Activated T-cell treated with anti-CD3 and anti-CD28 coated beads, Interleukin-2, amount 50 U/mL, for 72 hours (primary cell): ENCODE measurements around the gene FERD3L. TPM values are rescaled to one million over a fixed set of nuclear protein-coding genes. Genes with fewer than 3 reads are reported as not detected.

Experiments
- ATAC-seq, 2 donors: fragments of 150-1000 bp; cut with Tn5 transposase; replicated peaks in 1 of 2; 2 replicates each; pipeline ENCODE4 v1.10.0; 2021; ENCODE audit warnings: moderate library complexity in 2 of 2, mild to moderate bottlenecking in 1 of 2
- DNase-seq, 2 donors: peaks; one replicate each; pipeline ENCODE4 v3.0.0; 2021 to 2022; ENCODE audit warnings: mixed read lengths in 1 of 2
- H3K27ac Mint-ChIP-seq: one replicate; pipeline ENCODE4 v1.8.0; 2022; ENCODE audit warnings: mild to moderate bottlenecking, moderate library complexity, mixed read lengths
- H3K27me3 Mint-ChIP-seq: one replicate; pipeline ENCODE4 v1.8.0; 2022; ENCODE audit warnings: low read depth, mixed read lengths
- H3K36me3 Mint-ChIP-seq, 2 donors: one replicate each; pipeline ENCODE4 v1.8.0; 2022; ENCODE audit warnings: mixed read lengths in 2 of 2, mild to moderate bottlenecking in 1 of 2; ENCODE audit not compliant: insufficient read depth in 2 of 2
- H3K4me1 Mint-ChIP-seq: one replicate; pipeline ENCODE4 v1.8.0; 2022; ENCODE audit warnings: low read depth, mixed read lengths
- H3K4me3 Mint-ChIP-seq, 2 donors: one replicate each; pipeline ENCODE4 v1.8.0; 2022; ENCODE audit warnings: mild to moderate bottlenecking in 2 of 2, mixed read lengths in 2 of 2, moderate library complexity in 2 of 2
- H3K9me3 Mint-ChIP-seq, 2 donors: one replicate each; pipeline ENCODE4 v1.8.0; 2022; ENCODE audit warnings: mixed read lengths in 2 of 2
- total RNA-seq, 2 donors: library from RNA; stranded (reverse); gene quantifications; one replicate each; pipeline ENCODE4 v1.2.3, GENCODE V29; 2022

Gene FERD3L
- total RNA-seq, 2 donors from 2014 or later, result not detected

DNA sequence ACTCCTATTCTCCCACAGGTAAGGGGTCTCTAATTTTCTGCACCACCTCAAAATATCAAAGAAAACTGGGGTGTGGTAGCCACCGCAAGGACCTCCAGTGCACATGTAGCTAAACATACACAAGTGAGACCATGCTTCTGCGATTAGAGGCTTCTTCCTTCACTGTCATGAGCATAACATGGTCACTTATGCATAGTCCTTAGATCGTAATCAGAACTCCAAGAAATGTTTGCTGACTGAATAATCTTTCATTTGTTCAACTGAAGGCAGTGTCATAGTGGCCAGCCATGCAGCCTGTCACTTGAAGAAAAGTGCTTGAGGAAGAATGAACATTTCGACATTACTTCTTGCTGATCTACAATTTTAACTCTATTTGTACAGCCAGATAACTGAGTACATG lies 42.3 kb downstream of the FERD3L start:
- Mint-ChIP-seq H3K9me3 (no peaks in the 10 kb centered on the region), H3K27ac (no peak overlapping the region), H3K27me3 (peaks cover 41% of the 10 kb centered on the region), H3K36me3 (no peaks in the 10 kb centered on the region), H3K4me1 (peaks cover 7% of the 10 kb centered on the region), H3K4me3 (no peak overlapping the region)
- DNase-seq (no peak), ATAC-seq (no peak)

DNA sequence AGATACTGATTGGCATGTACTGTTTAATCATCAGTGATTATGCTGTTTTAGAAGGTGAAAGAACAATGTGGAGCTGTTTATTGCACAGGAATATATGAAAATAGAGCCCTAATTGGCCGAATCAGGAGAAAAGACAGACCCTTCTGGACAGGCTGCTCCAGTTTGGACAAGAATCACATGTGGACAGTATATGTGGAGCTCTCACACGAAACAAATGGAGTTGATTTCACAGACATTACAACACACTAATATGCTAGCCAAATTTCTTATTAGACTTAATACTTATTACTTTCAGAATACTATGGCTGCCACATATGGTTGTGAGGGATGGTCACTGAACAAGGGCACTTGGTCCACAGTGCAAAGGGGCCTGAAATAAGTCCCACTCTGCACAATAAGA lies 43.3 kb downstream of the FERD3L start:
- no peaks in the 10 kb centered on the region for H3K36me3 Mint-ChIP-seq
- ATAC-seq (no peak), DNase-seq (no peak)
- no peak overlapping the region for H3K27ac Mint-ChIP-seq
- peaks cover 31% of the 10 kb centered on the region for H3K27me3 Mint-ChIP-seq
- H3K9me3 Mint-ChIP-seq, result no peaks in the 10 kb centered on the region
- H3K4me3 Mint-ChIP-seq, result no peak overlapping the region
- no peaks in the 10 kb centered on the region for H3K4me1 Mint-ChIP-seq

DNA sequence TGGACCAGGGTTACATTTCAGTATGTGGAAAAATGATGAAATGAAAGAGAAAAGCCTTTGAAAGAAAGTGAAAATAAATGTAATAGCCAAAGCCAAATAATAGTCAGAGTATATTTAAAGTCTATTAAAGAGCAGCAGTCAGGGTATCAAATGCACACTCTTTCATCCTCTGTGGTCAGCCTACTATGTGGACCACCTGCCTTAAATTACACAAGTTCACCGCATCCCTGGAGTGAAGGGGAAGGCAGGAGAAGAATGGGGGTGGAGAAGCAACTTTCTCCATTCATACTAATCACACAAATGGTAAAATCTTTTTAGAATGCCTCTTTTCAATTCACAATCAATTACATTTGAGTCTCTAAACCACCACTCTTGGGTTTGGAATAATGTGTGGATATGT lies 43.7 kb downstream of the FERD3L start:
- no peaks in the 10 kb centered on the region for H3K4me1 Mint-ChIP-seq
- peaks cover 27% of the 10 kb centered on the region for H3K27me3 Mint-ChIP-seq
- DNase-seq (no peak), ATAC-seq (no peak)
- H3K27ac Mint-ChIP-seq, result no peak overlapping the region
- H3K4me3 Mint-ChIP-seq, result no peak overlapping the region
- H3K9me3 Mint-ChIP-seq, result no peaks in the 10 kb centered on the region
- no peaks in the 10 kb centered on the region for H3K36me3 Mint-ChIP-seq

DNA sequence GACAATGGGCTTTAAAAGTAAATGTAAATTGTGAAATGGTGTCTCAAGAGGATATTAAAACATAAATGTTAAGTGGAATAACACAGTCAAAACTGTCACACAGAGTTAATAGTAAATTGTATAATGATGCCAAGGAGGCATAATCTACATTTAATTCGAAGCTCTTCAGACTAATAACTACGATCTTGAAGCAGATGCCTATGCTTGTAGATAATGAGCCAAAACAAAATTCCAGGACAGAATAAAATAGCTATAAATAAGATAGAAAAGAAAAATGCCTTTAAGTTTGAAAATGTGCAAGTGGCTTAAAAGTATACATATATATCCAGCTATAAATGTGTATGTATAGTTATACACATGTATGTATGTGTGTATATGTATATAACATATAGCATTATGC lies 45.3 kb downstream of the FERD3L start:
- H3K36me3 Mint-ChIP-seq, result no peaks in the 10 kb centered on the region
- H3K27ac Mint-ChIP-seq, result no peak overlapping the region
- H3K9me3 Mint-ChIP-seq, result no peaks in the 10 kb centered on the region
- no peak for ATAC-seq
- no peak for DNase-seq
- H3K4me1 Mint-ChIP-seq, result no peaks in the 10 kb centered on the region
- H3K4me3 Mint-ChIP-seq, result no peak overlapping the region
- H3K27me3 Mint-ChIP-seq, result peaks cover 11% of the 10 kb centered on the region

DNA sequence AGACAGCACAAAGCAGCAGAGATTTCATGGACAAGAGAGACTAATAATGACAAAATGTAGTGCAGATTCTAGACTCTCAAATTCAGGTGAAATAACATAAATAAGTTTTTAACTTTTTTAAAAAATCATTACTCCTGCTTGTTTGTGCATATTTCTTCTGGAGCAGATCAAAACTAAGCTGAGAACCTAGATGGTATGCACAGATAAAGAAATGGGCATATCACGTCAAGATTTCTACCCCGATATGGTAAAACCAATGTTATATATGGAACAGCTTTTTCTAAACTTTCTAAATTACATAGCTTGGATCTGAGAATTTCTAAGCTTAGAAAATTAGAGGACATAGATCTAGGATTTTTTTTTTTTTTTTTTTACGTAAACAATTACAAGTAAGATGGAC lies 46.0 kb downstream of the FERD3L start:
- Mint-ChIP-seq H3K27ac (no peak overlapping the region), H3K27me3 (peaks cover 7% of the 10 kb centered on the region), H3K4me1 (no peaks in the 10 kb centered on the region), H3K9me3 (no peaks in the 10 kb centered on the region), H3K36me3 (no peaks in the 10 kb centered on the region), H3K4me3 (no peak overlapping the region)
- ATAC-seq (no peak), DNase-seq (no peak)

DNA sequence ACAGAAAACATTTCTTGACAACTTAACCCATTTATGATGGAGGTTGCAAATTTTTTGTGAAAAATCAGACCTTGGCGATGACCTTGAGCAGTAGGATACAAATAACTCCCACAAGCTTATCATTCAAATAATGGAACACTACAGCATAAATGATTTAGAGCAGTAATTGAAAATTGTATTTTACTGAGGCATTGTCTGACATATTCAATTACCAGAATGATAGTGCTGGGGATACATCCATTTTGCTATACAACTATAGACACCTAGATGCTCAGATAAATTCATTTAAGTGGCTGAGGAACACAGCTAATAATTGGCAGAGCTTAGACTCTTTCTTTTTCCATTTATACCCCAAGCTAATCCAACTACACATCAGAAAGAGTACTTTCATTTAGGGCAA lies 46.7 kb downstream of the FERD3L start:
- H3K36me3 Mint-ChIP-seq, result no peaks in the 10 kb centered on the region
- no peaks in the 10 kb centered on the region for H3K4me1 Mint-ChIP-seq
- peaks cover 7% of the 10 kb centered on the region for H3K27me3 Mint-ChIP-seq
- ATAC-seq (no peak), DNase-seq (no peak)
- H3K9me3 Mint-ChIP-seq, result no peaks in the 10 kb centered on the region
- H3K27ac Mint-ChIP-seq, result no peak overlapping the region
- H3K4me3 Mint-ChIP-seq, result no peak overlapping the region

DNA sequence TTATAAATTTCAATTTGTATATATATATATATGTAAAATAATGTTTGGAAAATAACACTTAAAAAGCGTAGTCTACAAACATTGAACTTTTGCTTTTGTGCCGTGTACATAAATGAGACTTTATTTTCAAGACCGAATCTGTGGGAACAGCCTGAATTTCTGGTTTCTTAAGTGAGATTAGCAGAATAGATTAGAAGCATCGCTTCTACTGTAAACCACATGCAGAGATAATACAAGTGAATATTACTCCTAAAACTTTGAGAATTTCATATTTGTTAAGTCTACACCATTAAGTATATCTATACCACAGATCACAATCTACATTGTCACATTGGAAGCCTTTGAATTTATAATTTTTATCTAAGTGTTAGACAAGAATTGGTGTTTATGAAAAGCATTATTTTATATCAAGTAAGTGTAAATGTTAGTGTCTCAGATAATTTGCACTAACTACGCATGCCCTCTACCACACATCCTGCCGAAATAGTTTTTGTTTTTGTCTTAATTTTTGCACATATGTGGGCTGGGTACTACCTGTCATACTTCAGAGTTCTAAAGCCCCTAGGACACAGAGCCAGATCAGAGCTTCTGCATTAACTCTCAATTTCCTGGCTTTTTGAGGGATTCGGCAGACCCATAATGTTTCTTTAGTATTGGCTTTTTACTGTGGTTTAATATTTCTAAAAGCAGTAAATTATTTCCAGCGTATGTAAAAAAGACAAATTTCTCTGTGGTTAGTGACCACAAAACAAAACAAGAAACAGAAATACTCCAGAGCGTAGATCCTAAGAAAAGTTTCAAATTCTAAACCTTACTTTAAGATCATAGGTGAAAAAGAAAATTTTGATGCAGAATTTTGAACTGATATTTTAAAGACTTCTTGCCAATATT lies 47.8 kb downstream of the FERD3L start:
- ATAC-seq (no peak), DNase-seq (no peak)
- H3K9me3 Mint-ChIP-seq, result peaks cover 0 to 2% of the 10 kb centered on the region in 2 donors
- H3K27ac Mint-ChIP-seq, result no peak overlapping the region
- H3K4me1 Mint-ChIP-seq, result no peaks in the 10 kb centered on the region
- no peak overlapping the region for H3K4me3 Mint-ChIP-seq
- H3K27me3 Mint-ChIP-seq, result no peaks in the 10 kb centered on the region
- no peaks in the 10 kb centered on the region for H3K36me3 Mint-ChIP-seq

DNA sequence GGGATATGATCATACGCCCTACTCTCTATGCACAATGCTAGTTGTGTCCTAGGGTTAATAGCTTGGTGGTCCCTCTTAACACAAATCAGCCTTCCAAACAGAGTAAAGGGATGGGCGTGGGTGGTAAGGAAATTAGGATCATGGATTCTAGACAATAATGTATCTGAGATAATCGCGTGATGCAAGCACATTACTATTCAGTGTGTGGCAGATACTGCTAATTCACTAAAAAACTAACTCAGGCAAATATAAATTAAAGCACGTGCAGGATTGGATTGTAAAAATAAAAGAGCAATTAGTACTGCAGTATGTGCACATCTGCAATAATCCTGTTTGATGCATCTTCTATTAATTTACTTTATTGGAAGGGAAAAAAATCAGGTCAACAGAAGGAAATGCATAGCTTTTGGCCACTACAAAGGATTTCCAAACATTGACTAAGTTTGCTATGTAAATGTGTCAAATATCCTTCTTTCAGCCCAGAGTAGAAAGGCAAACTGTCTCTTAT lies 49.8 kb downstream of the FERD3L start:
- Mint-ChIP-seq H3K27ac (no peak overlapping the region), H3K4me3 (no peak overlapping the region), H3K4me1 (no peaks in the 10 kb centered on the region), H3K9me3 (peaks cover 0 to 3% of the 10 kb centered on the region in 2 donors), H3K27me3 (no peaks in the 10 kb centered on the region), H3K36me3 (no peaks in the 10 kb centered on the region)
- ATAC-seq (no peak), DNase-seq (no peak)

Other genes with a start within 250 kb of the FERD3L start
- gene TWIST1, start 27.8 kb downstream of the FERD3L start, total RNA-seq, result 1 to 10 TPM in 1 of 2 donors, under 1 TPM in 1; 0.48 to 6.5 TPM